Colonic mucosa (tissue), 4 donors: ENCODE data around the gene MYLK. TPM values are rescaled to one million over a fixed set of nuclear protein-coding genes. Genes with fewer than 3 reads are reported as not detected.

Experiments used
- DNase-seq: peaks from one replicate; pipeline ENCODE4 v3.0.0-alpha.2; 2020
- H3K27ac ChIP-seq: fragments of 200-600 bp; one replicate; pipeline ENCODE4 v1.8.0; 2021
- H3K27me3 ChIP-seq: fragments of 200-600 bp; one replicate; pipeline ENCODE4 v1.8.0; 2021
- H3K36me3 ChIP-seq: fragments of 200-600 bp; one replicate; pipeline ENCODE4 v1.8.0; 2021
- H3K4me1 ChIP-seq: fragments of 200-600 bp; one replicate; pipeline ENCODE4 v1.8.0; 2021; ENCODE audit warnings: mild to moderate bottlenecking
- H3K4me3 ChIP-seq: fragments of 200-600 bp; one replicate; pipeline ENCODE4 v1.8.0; 2021
- H3K9ac ChIP-seq, 2 donors: one replicate each; pipeline ENCODE4 v1.7.0; 2013; ENCODE audit warnings: control low read depth in 2 of 2, low read depth in 2 of 2, low read length in 2 of 2
- H3K9me3 ChIP-seq: fragments of 200-600 bp; one replicate; pipeline ENCODE4 v1.8.0; 2021
- CTCF ChIP-seq: fragments of 200-600 bp; IDR thresholded peaks from one replicate; pipeline ENCODE4 v1.8.0; 2022; ENCODE audit warnings: antibody characterized with exemption, mild to moderate bottlenecking
- intact Hi-C: fragments of 100-400 bp; cut with DNase I; formaldehyde crosslinking; loops from one replicate; pipeline ENCODE4 v1.14.1; 2022
- total RNA-seq, 2 donors: library from RNA; stranded (reverse); fragmentation: NEBNext Ultra II Directional in 1 of 2; extraction: Animal tissue kit (Norgen Biotek cat#: 25700) in 1 of 2; gene quantifications; one replicate each; pipeline ENCODE4 v1.2.1, GENCODE V29; 2021
- donor health status: healthy.
- donor health status: DM: no; HTN: no; CAD: no.
- donor health status: DM: no; HTN: no; CAD: no.

The MYLK gene
- total RNA-seq, 2 donors from 2014 or later: 58.8 to 267 TPM

GRCh38 chr3:123809597-123809996 lies 74.5 kb downstream of the MYLK start:
- Histone ChIP-seq H3K27ac (no peak overlapping the region), H3K4me1 (peaks cover 6% of the 10 kb centered on the region), H3K9me3 (no peaks in the 10 kb centered on the region), H3K36me3 (no peaks in the 10 kb centered on the region), H3K9ac (no peak overlapping the region), H3K27me3 (no peaks in the 10 kb centered on the region), H3K4me3 (no peak overlapping the region)
- peak; percentile 7 for DNase-seq
- TF ChIP-seq CTCF: no peak
- intact Hi-C loops: no loop called here

- intact Hi-C loops: no loop called here
- Histone ChIP-seq H3K27me3 (no peaks in the 10 kb centered on the region), H3K4me3 (no peak overlapping the region), H3K9ac (no peak overlapping the region), H3K27ac (no peak overlapping the region), H3K9me3 (no peaks in the 10 kb centered on the region), H3K36me3 (no peaks in the 10 kb centered on the region), H3K4me1 (peaks cover 6% of the 10 kb centered on the region)
- DNase-seq: peak; percentile 16
- TF ChIP-seq CTCF: no peak
Measured at GRCh38 chr3:123808812-123809211, 75.3 kb downstream of the MYLK start.

GRCh38 chr3:123807820-123808219 lies 76.3 kb downstream of the MYLK start:
- no peaks in the 10 kb centered on the region for H3K9me3 ChIP-seq
- no peaks in the 10 kb centered on the region for H3K27me3 ChIP-seq
- intact Hi-C loops: no loop called here
- H3K9ac ChIP-seq: no peak overlapping the region
- no peak for TF ChIP-seq CTCF
- H3K4me1 ChIP-seq: peaks cover 6% of the 10 kb centered on the region
- DNase-seq: peak; percentile 83
- H3K27ac ChIP-seq: peak overlapping the region; percentile 37
- H3K36me3 ChIP-seq: no peaks in the 10 kb centered on the region
- H3K4me3 ChIP-seq: no peak overlapping the region

- Histone ChIP-seq H3K27ac (no peak overlapping the region), H3K27me3 (no peaks in the 10 kb centered on the region), H3K9me3 (no peaks in the 10 kb centered on the region), H3K9ac (no peak overlapping the region), H3K4me3 (no peak overlapping the region), H3K4me1 (peaks cover 6% of the 10 kb centered on the region), H3K36me3 (no peaks in the 10 kb centered on the region)
- intact Hi-C loops: no loop called here
- DNase-seq: peak; percentile 41
- TF ChIP-seq CTCF: no peak
Measured at GRCh38 chr3:123805504-123805903, 78.6 kb downstream of the MYLK start.

GRCh38 chr3:123805101-123805500 lies 79.0 kb downstream of the MYLK start:
- peaks cover 6% of the 10 kb centered on the region for H3K4me1 ChIP-seq
- intact Hi-C loops: no loop called here
- no peaks in the 10 kb centered on the region for H3K27me3 ChIP-seq
- no peaks in the 10 kb centered on the region for H3K9me3 ChIP-seq
- no peak overlapping the region for H3K27ac ChIP-seq
- no peaks in the 10 kb centered on the region for H3K36me3 ChIP-seq
- TF ChIP-seq CTCF: no peak
- DNase-seq: no peak
- H3K4me3 ChIP-seq: no peak overlapping the region
- H3K9ac ChIP-seq: no peak overlapping the region

- Histone ChIP-seq H3K9ac (no peak overlapping the region), H3K4me1 (peaks cover 6% of the 10 kb centered on the region), H3K27ac (no peak overlapping the region), H3K9me3 (no peaks in the 10 kb centered on the region), H3K4me3 (no peak overlapping the region), H3K27me3 (no peaks in the 10 kb centered on the region), H3K36me3 (no peaks in the 10 kb centered on the region)
- TF ChIP-seq CTCF: no peak
- intact Hi-C loops: no loop called here
- DNase-seq: no peak
Measured at GRCh38 chr3:123804676-123805075, 79.5 kb downstream of the MYLK start.
